Thoracic aorta (tissue), 2 donors: ENCODE data around the gene HES7. TPM values are rescaled to one million over a fixed set of nuclear protein-coding genes. Genes with fewer than 3 reads are reported as not detected.
"Not testable (repeated sequence)": the region's sequence is repeated elsewhere in the genome, so short reads cannot be mapped to it uniquely, and the experiment has no call there.

Source experiments
- ATAC-seq: fragments of 150-250 bp; one replicate; pipeline ENCODE4 v1.8.0; 2017; ENCODE audit warnings: low read depth; ENCODE audit not compliant: insufficient number of reproducible peaks, low FRiP score
- DNase-seq: peaks from one replicate; pipeline ENCODE4 v3.0.0-alpha.2; 2020; ENCODE audit warnings: low spot score
- H3K27ac ChIP-seq, 2 donors: fragments of 200-600 bp; sonication (generic); 1 replicate in 1 of 2; 2 replicates in 1 of 2; pipeline ENCODE4 v1.5.1; 2016; ENCODE audit warnings: mild to moderate bottlenecking in 2 of 2, moderate library complexity in 2 of 2
- H3K27me3 ChIP-seq: fragments of 200-600 bp; sonication (generic); replicated peaks from 2 replicates; pipeline ENCODE4 v1.6.0; 2016; ENCODE audit warnings: mild to moderate bottlenecking; ENCODE audit not compliant: insufficient read depth
- H3K36me3 ChIP-seq: fragments of 200-600 bp; sonication (generic); one replicate; pipeline ENCODE4 v1.5.1; 2016
- H3K4me1 ChIP-seq, 2 donors: fragments of 200-600 bp; sonication (generic); 1 replicate in 1 of 2; 2 replicates in 1 of 2; pipeline versions ENCODE4 v1.5.1 to v1.6.0; 2016; ENCODE audit warnings: low read depth in 2 of 2, mild to moderate bottlenecking in 1 of 2; ENCODE audit not compliant: control insufficient read depth in 1 of 2
- H3K4me3 ChIP-seq: fragments of 200-600 bp; sonication (generic); 2 replicates; pipeline ENCODE4 v1.5.1; 2016; ENCODE audit warnings: mild to moderate bottlenecking
- H3K9me3 ChIP-seq: fragments of 200-600 bp; sonication (generic); 2 replicates; pipeline ENCODE4 v1.5.1; 2016
- total RNA-seq, 2 donors: library from RNA; depleted of rRNA; stranded (reverse); fragments of >200 nt; gene quantifications; one replicate each; pipeline versions ENCODE4 v1.1.0 to v1.2.3, GENCODE V29; 2016
- TF ChIP-seq, protein P1 (sequence below): fragments of 200-600 bp; sonication (generic); IDR thresholded peaks from one replicate; pipeline ENCODE4 v1.5.1; 2019; ENCODE audit warnings: antibody characterized with exemption

The HES7 gene
- total RNA-seq, 2 donors from 2014 or later, result not detected

DNA sequence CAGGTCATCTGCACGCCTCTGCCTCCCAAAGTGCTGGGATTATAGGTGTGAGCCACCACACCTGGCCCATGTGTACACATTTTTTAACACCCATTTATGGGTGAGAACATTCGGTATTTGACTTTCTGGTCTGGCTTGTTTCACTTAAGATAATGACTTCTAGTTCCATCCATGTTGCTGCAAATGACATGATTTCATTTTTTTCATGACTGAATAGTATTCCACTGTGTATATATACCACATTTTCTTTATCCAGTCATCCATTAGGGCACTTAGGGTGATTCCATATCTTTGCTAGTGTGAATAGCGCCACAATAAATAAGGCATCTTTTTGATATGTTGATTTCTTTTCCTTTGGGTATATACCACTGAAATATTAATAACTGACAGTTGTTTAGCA is 42.0 kb downstream of the HES7 start:
- no peaks in the 10 kb centered on the region for H3K9me3 ChIP-seq

DNA sequence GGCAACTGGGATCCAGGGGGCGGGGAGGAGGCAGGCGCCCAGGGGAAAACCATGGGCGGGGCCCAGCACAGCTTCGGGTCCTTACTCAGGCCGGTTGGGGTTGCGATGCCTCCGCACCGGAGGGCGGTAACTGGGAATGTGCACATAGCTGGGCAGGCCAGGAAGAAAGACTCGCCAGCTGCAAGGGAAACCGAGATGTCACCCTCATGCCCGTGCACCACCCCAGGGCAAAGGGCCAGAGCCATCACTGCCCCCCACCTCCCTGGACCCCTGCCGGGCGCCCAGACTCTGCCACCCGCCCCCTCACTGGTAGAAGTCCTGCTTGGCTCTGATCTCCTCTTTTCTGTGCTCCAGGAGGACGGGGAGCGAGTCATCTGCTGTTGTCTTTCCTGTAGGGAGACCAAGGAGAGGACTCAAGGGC is 43.1 kb downstream of the HES7 start:
- no peak for DNase-seq
- no peaks in the 10 kb centered on the region for H3K9me3 ChIP-seq
- H3K36me3 ChIP-seq, result no peaks in the 10 kb centered on the region
- peaks cover 3 to 14% of the 10 kb centered on the region in 2 donors for H3K4me1 ChIP-seq
- H3K27me3 ChIP-seq, result peaks cover 6% of the 10 kb centered on the region
- ATAC-seq, result no peak
- H3K4me3 ChIP-seq, result no peak overlapping the region
- H3K27ac ChIP-seq, result no peak overlapping the region
- TF ChIP-seq, protein P1, sequence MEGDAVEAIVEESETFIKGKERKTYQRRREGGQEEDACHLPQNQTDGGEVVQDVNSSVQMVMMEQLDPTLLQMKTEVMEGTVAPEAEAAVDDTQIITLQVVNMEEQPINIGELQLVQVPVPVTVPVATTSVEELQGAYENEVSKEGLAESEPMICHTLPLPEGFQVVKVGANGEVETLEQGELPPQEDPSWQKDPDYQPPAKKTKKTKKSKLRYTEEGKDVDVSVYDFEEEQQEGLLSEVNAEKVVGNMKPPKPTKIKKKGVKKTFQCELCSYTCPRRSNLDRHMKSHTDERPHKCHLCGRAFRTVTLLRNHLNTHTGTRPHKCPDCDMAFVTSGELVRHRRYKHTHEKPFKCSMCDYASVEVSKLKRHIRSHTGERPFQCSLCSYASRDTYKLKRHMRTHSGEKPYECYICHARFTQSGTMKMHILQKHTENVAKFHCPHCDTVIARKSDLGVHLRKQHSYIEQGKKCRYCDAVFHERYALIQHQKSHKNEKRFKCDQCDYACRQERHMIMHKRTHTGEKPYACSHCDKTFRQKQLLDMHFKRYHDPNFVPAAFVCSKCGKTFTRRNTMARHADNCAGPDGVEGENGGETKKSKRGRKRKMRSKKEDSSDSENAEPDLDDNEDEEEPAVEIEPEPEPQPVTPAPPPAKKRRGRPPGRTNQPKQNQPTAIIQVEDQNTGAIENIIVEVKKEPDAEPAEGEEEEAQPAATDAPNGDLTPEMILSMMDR, result no peak

More for the DNA sequence above, 42.0 kb downstream of the HES7 start:
- H3K36me3 ChIP-seq, result no peaks in the 10 kb centered on the region
- ATAC-seq (no peak), DNase-seq (no peak)
- H3K4me3 ChIP-seq, result no peak overlapping the region
- no peak overlapping the region for H3K27ac ChIP-seq
- TF ChIP-seq, protein P1, result no peak
- H3K27me3 ChIP-seq, result peaks cover 6% of the 10 kb centered on the region
- peaks cover 3 to 14% of the 10 kb centered on the region in 2 donors for H3K4me1 ChIP-seq

DNA sequence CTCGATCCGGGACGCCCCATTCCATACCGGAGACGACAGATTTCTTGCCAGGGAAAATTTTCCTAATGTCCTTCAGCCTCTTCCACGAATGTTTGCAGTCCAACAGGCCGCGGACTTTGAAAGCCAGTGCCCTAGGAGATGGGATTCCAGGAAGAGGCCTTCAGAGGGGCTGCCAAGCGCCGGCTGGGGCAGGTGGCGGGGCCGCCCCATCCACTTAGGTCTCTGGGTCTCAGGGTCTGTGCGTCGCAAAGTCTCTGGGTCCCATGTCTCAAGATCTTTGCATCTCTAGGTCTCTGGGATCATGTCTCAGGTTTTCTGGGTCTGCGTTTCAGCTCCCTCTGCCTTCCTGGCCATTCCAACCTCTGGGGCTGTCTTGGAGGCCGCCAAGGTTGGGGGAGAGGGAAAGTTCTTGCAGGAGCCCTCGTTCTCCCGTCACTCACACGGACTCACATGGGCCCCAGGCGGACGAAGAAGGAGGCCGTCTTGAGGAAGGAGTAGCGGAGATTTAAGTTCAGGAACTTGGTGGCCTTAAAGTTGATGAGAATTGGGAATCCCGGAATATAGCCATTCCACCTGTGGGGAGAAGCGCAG is 43.6 kb downstream of the HES7 start:
- Histone ChIP-seq H3K27me3 (peaks cover 6% of the 10 kb centered on the region), H3K36me3 (no peaks in the 10 kb centered on the region), H3K27ac (no peak overlapping the region), H3K9me3 (no peaks in the 10 kb centered on the region), H3K4me3 (peak overlapping the region; percentile 72), H3K4me1 (peaks cover 3 to 14% of the 10 kb centered on the region in 2 donors)
- no peak for ATAC-seq
- TF ChIP-seq, protein P1, result no peak
- DNase-seq, result no peak

DNA sequence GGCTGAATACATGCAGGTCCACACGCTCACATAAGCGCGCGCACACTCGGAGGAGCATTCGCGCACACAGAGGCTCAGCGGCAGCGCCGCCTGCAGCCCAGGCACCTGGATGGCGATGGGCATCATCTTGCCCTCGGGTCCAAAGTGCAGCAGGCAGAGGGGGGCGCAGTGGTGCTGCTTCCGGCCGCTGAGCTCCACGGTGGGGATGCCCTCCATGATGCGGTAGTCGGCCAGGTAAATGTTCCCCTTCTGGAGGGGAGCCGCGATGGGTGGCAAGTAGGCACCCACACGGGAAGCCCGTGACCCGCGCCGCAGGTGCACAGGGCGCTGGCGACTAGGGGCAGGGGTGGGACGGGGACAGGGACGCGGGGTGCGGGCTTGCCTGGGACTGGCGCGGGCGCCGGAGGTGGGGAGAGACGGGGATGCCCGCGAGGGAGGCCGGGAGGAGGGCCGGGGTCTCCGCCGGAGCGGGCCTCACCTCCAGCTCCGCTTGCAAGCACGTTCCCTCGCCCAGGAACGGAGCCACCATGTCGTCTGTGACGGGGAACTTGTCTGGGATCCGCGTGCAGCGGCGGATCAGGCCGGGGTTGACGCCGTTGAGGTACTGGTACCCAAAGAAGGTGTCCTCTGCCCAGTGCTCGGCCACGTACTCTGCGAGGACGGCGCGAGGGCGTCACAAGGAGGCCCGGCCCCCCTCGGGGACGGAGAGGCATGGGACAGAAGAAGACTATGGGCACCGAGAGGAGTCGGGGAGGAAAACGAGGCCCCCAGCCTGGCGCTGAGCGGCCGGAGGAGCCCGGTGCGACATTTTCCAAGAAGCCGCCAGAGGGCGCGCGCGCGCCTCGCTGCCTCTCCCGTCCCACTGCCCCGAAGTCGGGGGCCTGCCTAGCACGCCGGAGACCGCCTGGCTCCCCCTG is 44.4 kb downstream of the HES7 start:
- Histone ChIP-seq H3K27ac (no peak overlapping the region), H3K4me3 (peak overlapping the region; percentile 72), H3K4me1 (peaks cover 3 to 14% of the 10 kb centered on the region in 2 donors), H3K9me3 (no peaks in the 10 kb centered on the region), H3K27me3 (peaks cover 6% of the 10 kb centered on the region), H3K36me3 (no peaks in the 10 kb centered on the region)
- peak; percentile 87 for ATAC-seq
- TF ChIP-seq, protein P1, result peak; percentile 89
- no peak for DNase-seq

DNA sequence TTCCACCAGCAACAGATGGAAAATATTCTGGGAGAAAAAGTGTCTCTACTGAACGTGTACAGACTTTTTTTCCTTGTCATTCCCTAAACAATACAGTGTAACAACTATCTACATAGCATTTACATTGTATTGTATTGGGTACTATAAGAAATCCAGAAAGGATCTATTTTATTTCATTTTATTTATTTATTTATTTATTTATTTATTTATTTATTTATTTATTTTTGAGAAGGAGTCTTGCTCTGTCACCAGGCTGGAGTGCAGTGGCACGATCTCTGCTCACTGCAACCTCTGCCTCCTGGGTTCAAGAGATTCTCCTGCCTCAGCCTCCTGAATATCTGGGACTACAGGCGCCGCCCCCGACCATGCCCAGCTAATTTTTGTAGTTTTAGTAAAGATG is 46.0 kb downstream of the HES7 start:
- not testable (repeated sequence) for H3K4me3 ChIP-seq, H3K27me3 ChIP-seq, H3K36me3 ChIP-seq, ATAC-seq, DNase-seq, H3K27ac ChIP-seq, H3K9me3 ChIP-seq
- peaks cover 8 to 28% of the 10 kb centered on the region in 2 donors for H3K4me1 ChIP-seq
